Caki2 (cell line): ENCODE results near the gene CLEC18B. TPM values are rescaled to one million over a fixed set of nuclear protein-coding genes. Genes with fewer than 3 reads are reported as not detected.
"Not testable (repeated sequence)": the region's sequence is repeated elsewhere in the genome, so short reads cannot be mapped to it uniquely, and the experiment has no call there.

Experiments
- DNase-seq: peaks from one replicate; pipeline ENCODE4 v3.0.0-alpha.2; 2015; ENCODE audit warnings: low read depth
- in situ Hi-C: cut with HindIII; loops from 2 replicates; pipeline ENCODE4 v1.10.0; 2016; ENCODE audit warnings: low sequenced_read_pairs, low pct_unique_long_range_greater_than_20kb, mixed read lengths
- total RNA-seq: library from RNA; depleted of rRNA; stranded (reverse); fragments of >200 nt; shearing (Covaris generic); gene quantifications from 2 replicates; pipeline ENCODE4 v1.2.3, GENCODE V29; 2014; ENCODE audit warnings: low replicate concordance; rRNA removed

Gene CLEC18B
- 6.7 TPM in 1 of 2 replicates, not detected in the other for total RNA-seq

- DNase-seq, in situ Hi-C loops: not testable (repeated sequence)
Measured at GRCh38 chr16:74420612-74421481, at the start of gene CLEC18B. Gene CLEC18B, minus strand, starts transcription at chr16:74421478. Its CDS starts 208 bp downstream, at chr16:74421270.

GRCh38 chr16:74469946-74470478 is 48.7 kb upstream of the CLEC18B start:
- DNase-seq, result no peak
- in situ Hi-C loops, result no loop called here

- in situ Hi-C loops, result no loop called here
- DNase-seq, result no peak
Measured at GRCh38 chr16:74468807-74469525, 47.7 kb upstream of the CLEC18B start.

GRCh38 chr16:74466872-74467271 is 45.6 kb upstream of the CLEC18B start:
- DNase-seq, result no peak
- in situ Hi-C loops, result no loop called here

GRCh38 chr16:74465851-74466685 is 44.8 kb upstream of the CLEC18B start:
- DNase-seq, result no peak
- in situ Hi-C loops, result no loop called here

GRCh38 chr16:74465281-74465680 is 44.0 kb upstream of the CLEC18B start:
- in situ Hi-C loops, result no loop called here

GRCh38 chr16:74463888-74464287 is 42.6 kb upstream of the CLEC18B start:
- no peak for DNase-seq
- in situ Hi-C loops, result no loop called here

More at GRCh38 chr16:74465281-74465680, 44.0 kb upstream of the CLEC18B start:
- no peak for DNase-seq

GRCh38 chr16:74462361-74462760 is 41.1 kb upstream of the CLEC18B start:
- DNase-seq, result peak; percentile 45
- in situ Hi-C loops, result no loop called here

GRCh38 chr16:74461826-74462225 is 40.5 kb upstream of the CLEC18B start:
- in situ Hi-C loops, result no loop called here
- DNase-seq, result no peak

GRCh38 chr16:74460542-74460941 is 39.3 kb upstream of the CLEC18B start:
- in situ Hi-C loops, result no loop called here
- DNase-seq, result no peak

GRCh38 chr16:74456290-74456625 is 35.0 kb upstream of the CLEC18B start:
- no peak for DNase-seq
- in situ Hi-C loops, result no loop called here

- DNase-seq, result no peak
- in situ Hi-C loops, result no loop called here
Measured at GRCh38 chr16:74455619-74456289, 34.5 kb upstream of the CLEC18B start.

- peak; percentile 55 for DNase-seq
- in situ Hi-C loops, result no loop called here
Measured at GRCh38 chr16:74455213-74455612, 33.9 kb upstream of the CLEC18B start.

- in situ Hi-C loops, result no loop called here
Measured at GRCh38 chr16:74451951-74452758, 30.9 kb upstream of the CLEC18B start.

GRCh38 chr16:74450967-74451760 is 29.9 kb upstream of the CLEC18B start:
- in situ Hi-C loops, result no loop called here
- no peak for DNase-seq

More at GRCh38 chr16:74451951-74452758, 30.9 kb upstream of the CLEC18B start:
- peak; percentile 67 for DNase-seq

- in situ Hi-C loops, result no loop called here
- no peak for DNase-seq
Measured at GRCh38 chr16:74450236-74450635, 29.0 kb upstream of the CLEC18B start.
